GM18508 (cell line): Measurements from ENCODE around the gene ALKBH6.

ENCODE experiments used
- ATAC-seq: cut with Tn5 transposase; IDR thresholded peaks from one replicate; pipeline ENCODE4 v1.9.1; 2021; ENCODE audit warnings: moderate number of reproducible peaks; ENCODE audit not compliant: insufficient read depth, unreplicated experiment

Gene ALKBH6

GRCh38 chr19:36031308-36031707 is 17.3 kb upstream of the ALKBH6 start:
- ATAC-seq, result no peak

GRCh38 chr19:36030264-36031148 is 16.5 kb upstream of the ALKBH6 start:
- no peak for ATAC-seq

- no peak for ATAC-seq
These were observed 14.5 kb upstream of the ALKBH6 start for GRCh38 chr19:36028313-36029041.

- no peak for ATAC-seq
These were observed 13.7 kb upstream of the ALKBH6 start for GRCh38 chr19:36027696-36028095.

- ATAC-seq, result no peak
These were observed 12.3 kb upstream of the ALKBH6 start for GRCh38 chr19:36026091-36026876.

- no peak for ATAC-seq
These were observed 11.5 kb upstream of the ALKBH6 start for GRCh38 chr19:36025541-36025940.

- no peak for ATAC-seq
These were observed 9.4 kb upstream of the ALKBH6 start for GRCh38 chr19:36023432-36023831.

- ATAC-seq, result no peak
These were observed 5.2 kb upstream of the ALKBH6 start for GRCh38 chr19:36019061-36019670.

GRCh38 chr19:36013280-36014011 is 567 bp downstream of the ALKBH6 start:
- no peak for ATAC-seq

- no peak for ATAC-seq
These were observed 3.6 kb downstream of the ALKBH6 start for GRCh38 chr19:36010402-36010801.

- no peak for ATAC-seq
These were observed 4.2 kb downstream of the ALKBH6 start for GRCh38 chr19:36009633-36010379.

- no peak for ATAC-seq
These were observed 4.8 kb downstream of the ALKBH6 start for GRCh38 chr19:36009220-36009619.

- no peak for ATAC-seq
These were observed 5.6 kb downstream of the ALKBH6 start, which contains the start of gene SYNE4 for GRCh38 chr19:36008336-36008978. TSS of gene SYNE4 (minus strand) at chr19:36008813. CDS start at chr19:36008681, 132 bp downstream.

- ATAC-seq, result no peak
These were observed 7.1 kb downstream of the ALKBH6 start for GRCh38 chr19:36006955-36007354.

GRCh38 chr19:36003284-36003683 is 10.7 kb downstream of the ALKBH6 start:
- no peak for ATAC-seq

GRCh38 chr19:36001605-36002004 is 12.4 kb downstream of the ALKBH6 start:
- ATAC-seq, result no peak

GRCh38 chr19:35996777-35997176 is 17.2 kb downstream of the ALKBH6 start:
- no peak for ATAC-seq
